ENCODE measurements around the gene SRPX2. TPM values are rescaled to one million over a fixed set of nuclear protein-coding genes. Genes with fewer than 3 reads are reported as not detected.

Gene SRPX2
- total RNA-seq, 6 donors from 2014 or later, result 14.6 to 39.8 (median 23.4) TPM

DNA sequence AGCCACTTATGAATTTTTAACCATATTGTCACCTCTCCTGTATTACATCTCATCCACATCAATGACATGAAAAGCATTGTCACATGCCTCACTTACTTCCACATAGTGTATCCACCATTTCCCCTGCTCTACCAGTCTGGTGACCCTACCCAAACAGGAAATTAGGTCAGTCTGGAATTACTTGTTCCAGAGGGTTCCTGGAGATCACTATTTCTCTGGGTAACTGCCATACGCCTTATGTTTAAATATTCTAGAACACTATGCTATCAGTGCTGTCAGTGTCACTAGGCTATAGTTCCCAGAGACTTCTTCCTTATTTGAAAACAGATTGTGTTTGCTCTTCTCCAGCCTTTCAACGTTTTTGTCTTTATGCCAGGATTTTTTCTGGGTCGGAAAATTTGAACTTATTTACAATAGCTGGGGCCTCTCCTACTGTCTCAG is 15.0 kb downstream of the SRPX2 start:
- Histone ChIP-seq H3K36me3 (no peaks in the 10 kb centered on the region), H3K4me3 (no peak overlapping the region), H3K27me3 (no peaks in the 10 kb centered on the region), H3K9me3 (no peaks in the 10 kb centered on the region), H3K4me1 (no peaks in the 10 kb centered on the region), H3K27ac (no peak overlapping the region)
- DNase-seq, result no peak
- no peak for TF ChIP-seq EP300 (IDR thresholded peaks at IDR 0.05)
- TF ChIP-seq POLR2AphosphoS5 (IDR thresholded peaks at IDR 0.05), result no peak
- TF ChIP-seq POLR2A (IDR thresholded peaks at IDR 0.05), result no peak
- TF ChIP-seq CTCF (IDR thresholded peaks at IDR 0.05), result no peak
- whole genome bisulfite sequencing, 2 donors, result 25 to 29% methylated on average over 3 of the region's 3 CpGs
- ATAC-seq (ENCODE audit: low FRiP score in 2 of 2), result no peak

DNA sequence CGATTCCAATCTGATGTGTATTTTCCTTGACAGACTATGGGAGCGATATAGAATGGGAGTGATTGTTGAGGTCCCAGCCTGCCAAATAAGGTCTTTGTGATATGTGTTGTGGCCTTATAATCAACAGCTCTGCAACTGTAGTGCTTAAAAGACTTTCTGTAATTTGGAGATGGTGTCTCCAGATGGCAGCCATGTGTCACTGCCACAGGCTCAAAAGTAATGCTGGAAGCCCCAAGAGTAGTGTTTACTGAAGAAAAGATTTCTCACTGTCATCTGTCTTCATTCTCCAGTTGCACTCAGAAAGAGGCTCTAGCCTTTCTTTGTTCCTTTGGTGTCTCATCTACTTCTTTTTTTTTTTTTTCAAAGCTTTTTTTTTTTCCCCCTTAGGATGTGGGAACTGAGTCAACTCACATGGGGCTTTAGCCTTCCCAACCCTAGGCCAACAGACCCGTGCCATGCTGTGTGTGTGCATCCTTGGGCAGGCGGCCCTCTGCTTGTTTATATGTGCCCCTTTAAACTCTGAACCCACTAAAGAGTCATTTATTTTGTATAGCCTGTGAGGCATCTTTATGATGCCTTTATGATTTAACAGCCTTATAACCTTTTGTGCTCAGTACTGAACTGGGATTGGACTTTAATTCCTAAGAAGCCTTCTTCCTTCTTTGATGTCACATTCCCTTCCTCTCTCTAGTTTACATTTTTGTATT is 15.6 kb downstream of the SRPX2 start:
- TF ChIP-seq EP300 (IDR thresholded peaks at IDR 0.05), result no peak
- TF ChIP-seq CTCF (IDR thresholded peaks at IDR 0.05), result no peak
- no peak for TF ChIP-seq POLR2A (IDR thresholded peaks at IDR 0.05)
- TF ChIP-seq POLR2AphosphoS5 (IDR thresholded peaks at IDR 0.05), result no peak
- DNase-seq, result no peak
- Histone ChIP-seq H3K36me3 (no peaks in the 10 kb centered on the region), H3K9me3 (no peaks in the 10 kb centered on the region), H3K4me3 (no peak overlapping the region), H3K4me1 (no peaks in the 10 kb centered on the region), H3K27me3 (no peaks in the 10 kb centered on the region), H3K27ac (no peak overlapping the region)
- ATAC-seq (ENCODE audit: low FRiP score in 2 of 2), result no peak
- 69 to 78% methylated on average over 4 of the region's 4 CpGs for WGBS, 2 donors

DNA sequence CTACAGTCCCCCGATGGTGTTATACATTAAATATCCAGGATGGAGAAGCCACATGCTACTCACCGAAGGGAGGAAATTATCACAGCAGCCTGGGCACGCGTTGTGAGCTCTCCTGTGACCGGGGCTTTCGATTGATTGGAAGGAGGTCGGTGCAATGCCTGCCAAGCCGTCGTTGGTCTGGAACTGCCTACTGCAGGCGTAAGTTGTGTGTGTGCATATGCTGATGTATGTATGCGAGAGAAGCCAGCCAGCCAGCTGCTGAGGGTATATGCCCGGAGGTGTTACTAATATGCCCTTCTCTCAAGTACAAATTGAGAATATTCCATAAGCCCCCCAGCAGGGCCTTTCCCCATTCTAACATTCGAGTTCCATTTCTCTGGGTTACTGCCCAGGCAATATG is 18.2 kb downstream of the SRPX2 start:
- DNase-seq (no peak), ATAC-seq (ENCODE audit: low FRiP score in 2 of 2) (no peak)
- H3K27me3 ChIP-seq, result no peaks in the 10 kb centered on the region
- no peaks in the 10 kb centered on the region for H3K9me3 ChIP-seq
- no peak for TF ChIP-seq EP300 (IDR thresholded peaks at IDR 0.05)
- no peak for TF ChIP-seq CTCF (IDR thresholded peaks at IDR 0.05)
- no peak for TF ChIP-seq POLR2A (IDR thresholded peaks at IDR 0.05)
- TF ChIP-seq POLR2AphosphoS5 (IDR thresholded peaks at IDR 0.05), result no peak
- H3K4me3 ChIP-seq, result no peak overlapping the region
- WGBS, 2 donors, result 89 to 99% methylated on average over 9 to 13 of the region's 13 CpGs
- no peaks in the 10 kb centered on the region for H3K4me1 ChIP-seq
- H3K36me3 ChIP-seq, result no peaks in the 10 kb centered on the region
- H3K27ac ChIP-seq, result no peak overlapping the region

- H3K27me3 ChIP-seq, result no peaks in the 10 kb centered on the region
- H3K27ac ChIP-seq, result no peak overlapping the region
- no peak for TF ChIP-seq POLR2AphosphoS5 (IDR thresholded peaks at IDR 0.05)
- no peak for TF ChIP-seq EP300 (IDR thresholded peaks at IDR 0.05)
- no peak for TF ChIP-seq POLR2A (IDR thresholded peaks at IDR 0.05)
- no peak for TF ChIP-seq CTCF (IDR thresholded peaks at IDR 0.05)
- H3K4me3 ChIP-seq, result no peak overlapping the region
- no peaks in the 10 kb centered on the region for H3K9me3 ChIP-seq
- DNase-seq (no peak), ATAC-seq (ENCODE audit: low FRiP score in 2 of 2) (no peak)
- no peaks in the 10 kb centered on the region for H3K4me1 ChIP-seq
- no peaks in the 10 kb centered on the region for H3K36me3 ChIP-seq
- WGBS, 2 donors, result 79 to 89% methylated on average over 2 to 4 of the region's 4 CpGs
Measured at GRCh38 chrX:100662796-100663195, 18.8 kb downstream of the SRPX2 start.

GRCh38 chrX:100663642-100664041 is 19.6 kb downstream of the SRPX2 start:
- 49 to 60% methylated on average over 2 of the region's 2 CpGs for WGBS, 2 donors
- no peaks in the 10 kb centered on the region for H3K9me3 ChIP-seq
- no peak overlapping the region for H3K27ac ChIP-seq
- H3K36me3 ChIP-seq, result no peaks in the 10 kb centered on the region
- no peaks in the 10 kb centered on the region for H3K27me3 ChIP-seq
- H3K4me1 ChIP-seq, result no peaks in the 10 kb centered on the region
- H3K4me3 ChIP-seq, result no peak overlapping the region
- ATAC-seq (ENCODE audit: low FRiP score in 2 of 2) (no peak), DNase-seq (no peak)
- TF ChIP-seq CTCF (IDR thresholded peaks at IDR 0.05) (no peak), POLR2AphosphoS5 (IDR thresholded peaks at IDR 0.05) (no peak), POLR2A (IDR thresholded peaks at IDR 0.05) (no peak), EP300 (IDR thresholded peaks at IDR 0.05) (no peak)
